Activated CD4-positive, alpha-beta T cell treated with anti-CD3 and anti-CD28 coated beads, Interleukin-10, Interleukin-2, amounts not matched to agents 100 ng/mL and 50 ng/mL, durations not matched to agents 16 hours and 8 hours (primary cell): ENCODE data around the gene HMSD.

ENCODE experiments used
- DNase-seq: peaks from one replicate; pipeline ENCODE4 v3.0.0-alpha.2; 2020

Gene HMSD

DNA sequence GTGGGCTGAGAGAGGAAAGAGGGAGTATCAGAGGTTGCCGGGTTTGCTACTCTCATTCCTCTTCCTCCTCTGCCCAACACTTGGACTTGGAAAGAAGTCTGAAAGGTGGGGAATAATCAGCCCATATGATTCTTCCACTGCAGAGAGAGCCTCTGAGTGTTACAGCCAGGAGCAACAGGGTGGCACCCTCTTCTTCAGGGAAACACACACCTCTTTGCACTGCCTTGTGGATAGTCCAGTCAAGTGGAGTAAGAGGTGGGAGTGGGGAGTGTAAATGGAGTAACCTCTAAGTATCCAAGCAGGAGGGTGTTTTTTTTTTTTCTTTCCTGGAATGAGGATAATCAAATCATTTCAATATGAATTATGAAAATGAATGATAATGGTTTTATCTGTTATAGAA, 11.8 kb downstream of the HMSD start:
- no peak for DNase-seq

DNA sequence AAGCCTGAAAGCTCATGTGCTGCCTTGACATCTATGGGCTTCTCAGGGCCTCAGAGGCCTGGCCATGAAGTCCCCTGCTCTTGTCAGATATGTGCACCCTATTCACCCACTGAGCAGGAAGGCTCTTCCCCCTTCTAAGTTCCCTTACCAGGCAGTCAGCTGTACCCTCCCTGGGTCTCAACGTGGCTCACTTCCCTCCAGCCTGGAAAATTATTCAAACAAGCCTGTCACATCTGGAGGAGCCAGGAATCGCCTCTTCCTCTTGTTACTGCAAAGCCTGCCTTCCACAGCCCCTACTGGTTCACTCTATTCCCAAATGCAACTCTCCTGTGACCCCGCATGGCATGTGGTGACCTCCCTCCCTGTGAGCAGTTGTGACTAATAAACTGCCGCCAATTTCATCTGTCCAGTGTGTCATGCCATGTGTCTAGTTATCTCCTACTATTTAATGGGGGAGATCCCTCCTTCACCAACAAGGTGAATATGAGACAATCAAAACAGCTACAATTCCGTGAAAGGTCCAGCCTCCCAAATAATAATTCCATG, 12.4 kb downstream of the HMSD start:
- DNase-seq = no peak

DNA sequence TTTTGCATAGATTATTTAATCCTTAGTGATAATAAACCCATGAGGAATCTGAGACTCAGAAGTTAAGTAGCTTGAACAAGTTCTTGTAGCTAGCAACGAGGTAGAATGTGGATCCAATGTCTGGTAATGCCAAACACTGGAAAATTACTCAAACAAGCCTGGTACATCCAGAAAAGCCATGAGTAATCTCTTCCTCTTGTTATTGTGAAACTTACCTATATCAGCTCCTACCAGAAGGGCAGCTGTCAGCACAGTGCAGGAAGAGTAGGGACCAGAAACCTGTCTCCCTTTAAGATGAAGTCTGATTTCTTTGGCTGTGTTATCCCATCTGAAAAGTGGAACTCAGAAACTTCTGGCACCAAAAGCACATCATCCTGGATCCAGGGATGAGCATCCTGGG, 13.0 kb downstream of the HMSD start:
- DNase-seq = no peak

DNA sequence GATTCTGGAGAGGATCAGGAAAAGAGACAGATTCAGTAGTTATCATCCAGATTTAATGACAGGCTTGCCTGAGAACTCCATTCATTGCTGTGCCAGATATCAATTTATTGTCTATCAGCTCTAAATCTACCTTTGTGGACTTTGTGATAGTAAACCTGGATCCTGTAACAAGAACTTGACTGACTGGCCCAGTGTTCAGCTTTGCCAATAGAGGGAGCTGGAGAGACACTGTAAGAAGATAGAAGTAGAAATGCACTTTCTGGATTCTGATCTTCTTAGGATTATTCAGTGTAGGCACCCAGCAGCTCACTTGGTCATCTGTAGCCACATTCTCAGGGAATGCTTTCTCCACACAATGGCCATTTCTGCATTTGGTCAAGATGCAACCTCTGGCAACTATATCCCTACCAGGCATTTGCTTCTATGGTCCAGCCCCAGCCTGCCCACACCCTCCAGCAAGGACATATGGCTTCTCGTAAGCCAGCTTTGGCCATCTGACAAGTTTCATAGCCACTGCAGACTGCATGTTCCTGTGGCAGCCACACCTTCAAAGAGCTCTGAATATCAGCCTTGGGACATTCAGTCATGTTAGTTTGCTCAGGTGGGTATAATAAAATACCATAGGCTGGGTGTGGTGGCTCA, 14.6 kb downstream of the HMSD start:
- peak; percentile 69 for DNase-seq

DNA sequence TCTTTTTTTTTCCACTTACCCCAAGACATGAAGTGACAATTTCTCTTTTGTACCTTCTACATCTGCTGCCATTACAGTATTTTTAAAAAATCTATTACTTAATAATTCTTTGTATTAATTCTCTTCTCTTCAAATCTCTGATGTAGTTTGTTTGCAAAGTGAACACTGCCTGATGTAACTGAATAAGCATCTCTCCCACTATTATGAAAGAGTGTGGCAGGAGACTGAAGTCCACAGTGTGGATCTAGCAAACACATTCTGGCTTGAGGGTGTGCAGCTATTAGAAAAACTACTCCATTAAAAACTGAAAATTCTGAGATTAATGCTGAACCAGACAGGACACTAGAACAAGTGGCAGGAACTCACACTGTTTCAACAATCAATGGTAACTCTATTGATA, 15.8 kb downstream of the HMSD start:
- DNase-seq = no peak

DNA sequence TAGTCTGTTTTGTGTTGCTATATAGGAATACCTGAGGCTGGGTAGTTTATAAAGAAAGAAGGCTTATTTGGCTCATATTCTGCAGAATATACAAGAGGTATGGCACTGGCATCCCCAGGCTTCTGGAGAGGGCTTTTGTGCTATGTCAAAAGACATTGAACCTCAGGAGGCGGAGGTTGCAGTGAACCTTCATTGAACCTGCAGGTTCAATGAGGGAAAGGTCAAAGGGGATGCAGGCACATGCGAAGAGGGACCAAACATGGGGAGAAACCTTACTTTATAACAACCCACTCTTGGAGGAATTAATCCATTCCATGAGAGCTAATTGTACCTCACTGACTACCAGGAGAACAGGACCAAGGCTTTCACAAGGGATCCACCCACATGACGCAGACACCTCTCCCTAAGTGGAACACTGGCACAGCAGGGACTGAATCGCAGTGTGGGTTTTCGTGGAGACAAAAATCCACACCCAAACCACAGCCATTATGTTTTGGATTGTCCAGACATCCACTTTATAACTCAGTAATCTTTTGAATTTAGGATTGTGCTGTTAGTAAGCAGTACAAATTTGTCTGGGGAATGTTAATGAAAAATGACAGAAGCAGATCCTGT, 16.7 kb downstream of the HMSD start:
- DNase-seq = no peak

DNA sequence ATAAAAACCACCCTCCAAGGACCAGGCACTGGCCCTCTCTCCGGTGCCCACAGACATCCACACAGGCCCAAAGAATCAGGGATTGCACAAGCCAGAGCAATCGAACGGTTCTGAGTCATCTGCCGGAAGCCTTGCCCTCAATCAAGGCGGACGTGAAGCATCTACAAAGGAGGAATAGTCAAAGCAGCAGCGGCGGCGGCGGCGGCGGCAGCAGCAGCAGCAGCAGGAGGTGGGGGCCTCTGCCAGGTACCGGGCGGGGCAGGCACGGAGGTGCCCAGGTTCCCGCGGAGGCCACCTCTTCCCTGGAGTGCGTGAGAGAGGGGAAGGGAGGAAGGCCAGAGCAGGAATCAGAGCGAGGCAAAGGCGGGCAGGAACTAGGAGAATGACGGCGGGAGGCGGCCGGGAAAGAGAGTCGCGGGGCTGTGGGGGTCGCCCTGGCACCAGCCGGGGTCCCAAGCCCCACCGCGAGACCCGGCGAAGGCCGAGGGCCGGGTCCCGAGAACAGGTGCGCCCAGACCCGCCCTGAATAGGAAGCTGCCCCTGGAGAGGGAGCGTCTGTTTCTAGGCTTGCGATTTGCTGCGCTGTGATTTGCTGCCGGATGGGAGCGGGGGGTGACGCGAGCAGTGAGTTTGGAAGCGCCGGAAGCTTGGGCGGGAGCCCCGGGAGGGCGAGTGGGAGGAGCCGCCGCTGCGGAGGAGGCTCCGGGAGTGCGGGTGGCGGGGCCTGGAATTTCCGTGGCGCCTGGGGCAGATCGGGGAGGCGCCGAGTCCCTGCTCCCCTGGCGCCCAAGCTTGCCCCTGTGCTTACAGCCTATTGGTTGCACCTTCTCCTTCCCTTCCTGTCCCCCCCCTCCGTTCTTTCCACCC, 21.1 kb downstream of the HMSD start, which contains the start of gene SERPINB8:
Gene SERPINB8, plus strand, starts transcription at position 140 of the 867 bp plus-strand sequence. CDS start 8,228 bp downstream, outside the sequence.
- peak; percentile 91 for DNase-seq

DNA sequence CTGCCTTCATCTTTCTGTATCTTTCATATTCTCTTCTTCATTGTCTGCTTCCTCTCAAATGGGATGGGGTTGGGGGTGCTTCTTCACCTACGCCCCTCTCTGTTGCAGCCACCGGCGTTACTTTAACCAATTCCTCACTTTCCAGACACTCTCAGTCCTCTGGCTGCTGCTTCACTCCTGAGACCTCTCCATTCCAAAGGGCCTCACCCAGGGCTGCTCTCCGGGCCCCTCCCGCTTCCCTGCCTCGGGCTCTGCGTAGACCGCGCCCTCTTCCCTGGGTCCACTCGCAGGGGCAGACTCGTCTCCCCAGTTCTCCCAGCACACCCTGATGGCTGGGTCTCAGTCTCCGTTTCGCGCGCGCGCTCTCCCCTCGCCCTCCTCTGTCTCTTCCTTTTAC, 21.7 kb downstream of the HMSD start:
- DNase-seq = no peak

DNA sequence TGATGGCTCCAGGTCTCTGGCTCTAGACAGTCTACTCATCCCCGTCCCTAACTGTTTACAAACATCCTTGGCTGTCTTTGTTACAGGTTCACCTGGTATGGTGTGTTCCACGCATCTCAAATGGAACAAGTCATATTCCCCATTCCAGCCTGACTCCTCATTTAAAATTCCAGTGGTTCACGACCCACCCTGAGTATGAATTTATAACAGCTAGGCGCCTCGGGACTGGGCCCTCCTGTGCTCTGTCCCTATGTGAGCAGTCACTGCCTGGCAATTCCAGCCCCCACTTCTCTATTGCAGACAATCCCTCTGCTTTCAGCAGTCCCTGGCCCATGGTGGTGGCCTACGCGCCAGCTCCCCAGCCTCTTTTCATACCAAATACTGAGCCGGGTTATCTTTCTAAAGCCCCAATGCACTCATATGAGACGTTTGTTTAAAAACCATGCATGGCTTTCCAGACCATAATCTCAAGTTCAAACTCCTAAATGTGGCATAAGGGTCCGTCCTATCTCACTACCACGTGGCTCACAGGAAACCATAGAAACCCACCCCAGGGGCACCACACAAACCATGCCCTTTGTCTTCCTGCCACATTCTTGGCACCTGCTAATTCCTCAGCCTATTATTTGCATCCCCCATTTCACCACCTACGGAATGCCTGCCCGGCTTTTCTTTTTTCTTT, 22.4 kb downstream of the HMSD start:
- no peak for DNase-seq

DNA sequence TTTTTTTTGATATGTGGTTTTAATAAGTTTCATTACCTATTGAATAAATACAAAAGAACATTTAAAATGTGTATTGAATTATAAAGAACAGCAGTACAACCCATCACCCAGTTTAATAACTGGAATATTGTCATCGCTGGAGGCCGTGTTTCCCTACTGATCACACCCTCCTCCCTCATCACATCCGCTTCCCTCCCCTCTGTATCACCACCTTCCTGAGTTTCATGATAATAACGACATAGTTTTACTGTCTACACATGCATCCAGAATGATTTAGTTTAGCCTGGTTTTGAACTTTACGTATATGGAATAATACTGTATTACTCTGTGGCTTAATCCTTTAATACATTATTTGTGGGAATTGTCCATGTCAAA, 22.9 kb downstream of the HMSD start:
- DNase-seq = no peak

DNA sequence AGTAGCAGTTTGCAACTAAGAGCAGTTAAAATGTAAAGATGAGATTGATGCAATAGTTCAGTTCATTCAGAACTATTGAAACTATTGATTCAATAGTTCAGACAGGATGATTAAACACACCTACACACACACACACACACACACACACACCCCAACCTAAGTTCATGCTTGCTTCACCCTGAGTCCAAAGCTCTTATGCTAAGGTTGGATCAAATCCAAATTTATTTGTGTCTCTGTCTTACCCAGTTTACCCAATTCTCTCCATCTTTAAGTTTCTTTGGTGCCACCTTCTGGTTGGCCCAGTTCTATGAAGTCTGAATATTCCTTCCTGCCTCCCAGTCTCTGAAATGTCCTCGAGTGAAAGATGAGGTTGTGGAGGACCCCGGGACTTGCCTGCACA, 25.9 kb downstream of the HMSD start:
- peak; percentile 28 for DNase-seq

DNA sequence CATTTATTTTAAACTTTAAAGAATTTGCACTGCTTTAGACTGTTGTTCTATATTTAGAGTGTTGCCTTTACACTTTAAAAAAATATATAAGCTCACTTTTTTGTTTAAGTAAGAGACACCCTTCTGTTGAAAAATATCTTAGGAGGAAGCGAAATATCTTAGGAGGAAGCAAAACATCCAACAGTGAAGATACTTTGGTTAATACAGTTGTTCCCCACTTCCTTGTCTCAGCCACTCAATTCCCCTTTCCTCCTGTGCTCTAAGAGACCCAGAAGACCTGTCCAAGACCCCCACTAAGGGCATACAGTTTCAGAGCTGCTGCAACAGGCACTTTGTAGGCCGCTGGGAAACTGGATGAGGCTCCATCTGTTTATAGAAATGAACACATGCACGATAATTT, 26.5 kb downstream of the HMSD start:
- DNase-seq = no peak

DNA sequence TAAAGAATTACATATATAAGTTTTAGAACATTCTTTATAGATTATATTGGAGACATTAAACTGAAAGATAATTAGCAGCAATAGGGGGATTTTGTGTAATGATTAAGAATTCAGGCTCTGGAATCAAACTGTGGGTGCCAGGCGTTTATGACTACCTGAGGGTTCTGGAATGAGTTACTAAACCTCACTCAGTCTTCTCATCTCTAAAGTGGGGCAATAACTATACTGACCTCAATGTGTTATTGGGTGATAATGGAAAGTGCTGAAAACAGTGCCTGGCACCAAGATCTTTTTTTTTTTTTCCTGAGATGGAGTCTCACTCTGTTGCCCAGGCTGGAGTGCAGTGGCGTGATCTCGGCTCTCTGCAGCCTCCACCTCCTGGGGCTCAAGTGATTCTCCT, 27.9 kb downstream of the HMSD start:
- peak; percentile 41 for DNase-seq

DNA sequence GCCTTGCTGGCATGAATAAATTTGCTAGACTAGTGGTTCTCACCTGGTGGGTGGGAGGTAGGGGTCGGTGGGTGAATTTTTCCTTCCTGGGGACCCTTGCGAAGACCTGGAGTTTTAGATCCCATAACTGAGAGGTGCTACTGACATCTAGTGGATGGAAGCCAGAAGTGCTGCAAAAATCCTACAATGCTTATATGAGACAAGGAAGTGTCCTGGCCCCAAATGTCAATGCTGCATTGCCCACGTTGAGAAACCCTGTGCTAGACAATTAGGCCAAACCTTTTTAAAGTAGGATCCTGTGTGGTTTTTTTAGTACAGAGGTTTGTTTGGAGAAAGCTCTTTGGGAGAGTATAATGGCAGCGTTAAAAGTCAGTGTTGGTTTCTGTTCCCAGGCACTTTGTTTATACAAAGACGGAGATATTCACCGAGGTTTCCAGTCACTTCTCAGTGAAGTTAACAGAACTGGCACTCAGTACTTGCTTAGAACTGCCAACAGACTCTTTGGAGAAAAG, 30.4 kb downstream of the HMSD start:
- peak; percentile 56 for DNase-seq

DNA sequence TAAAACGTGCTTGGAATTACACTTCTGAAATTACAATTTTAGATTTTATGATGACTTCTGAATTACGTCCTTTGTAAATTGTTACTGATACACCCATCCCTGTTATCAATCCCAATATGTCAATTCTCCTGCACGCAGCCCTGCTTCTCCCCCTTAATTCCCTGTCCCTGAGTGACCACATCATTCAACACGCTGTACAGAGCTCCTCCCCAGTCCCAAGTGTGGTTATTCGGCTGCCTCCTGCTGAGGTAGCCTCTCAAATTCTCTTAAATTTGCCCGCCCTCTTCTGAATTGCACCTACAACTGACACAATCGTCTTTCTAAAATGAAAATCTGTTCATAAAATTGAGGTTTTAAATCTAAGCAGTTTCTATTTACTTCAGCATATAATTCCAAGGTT, 30.9 kb downstream of the HMSD start:
- DNase-seq = no peak

DNA sequence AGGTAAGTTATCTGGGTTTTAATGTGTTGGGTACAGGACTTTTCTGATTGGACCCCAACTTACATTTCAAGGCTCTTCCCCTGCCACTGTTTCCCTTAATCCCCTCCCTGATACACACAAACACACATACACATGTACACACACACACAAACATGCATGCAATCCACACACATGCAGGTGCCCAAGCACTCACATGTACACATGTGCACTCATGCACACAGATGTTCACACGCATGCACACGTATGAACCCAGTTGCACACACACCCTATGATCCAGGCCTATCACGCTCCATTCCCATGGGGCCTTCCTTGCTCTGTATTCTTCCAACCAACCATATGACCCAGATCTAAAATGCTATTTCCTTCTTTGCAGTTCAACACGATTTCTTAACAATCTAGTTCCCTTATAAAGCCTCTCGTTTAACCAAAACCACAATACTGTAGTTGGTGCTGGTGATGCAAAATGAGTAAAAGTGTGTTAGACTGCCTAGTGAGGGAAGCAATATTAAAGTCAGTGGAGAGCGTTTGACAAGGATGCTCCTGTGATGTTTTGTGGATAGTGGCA, 31.9 kb downstream of the HMSD start:
- DNase-seq = peak; percentile 13

DNA sequence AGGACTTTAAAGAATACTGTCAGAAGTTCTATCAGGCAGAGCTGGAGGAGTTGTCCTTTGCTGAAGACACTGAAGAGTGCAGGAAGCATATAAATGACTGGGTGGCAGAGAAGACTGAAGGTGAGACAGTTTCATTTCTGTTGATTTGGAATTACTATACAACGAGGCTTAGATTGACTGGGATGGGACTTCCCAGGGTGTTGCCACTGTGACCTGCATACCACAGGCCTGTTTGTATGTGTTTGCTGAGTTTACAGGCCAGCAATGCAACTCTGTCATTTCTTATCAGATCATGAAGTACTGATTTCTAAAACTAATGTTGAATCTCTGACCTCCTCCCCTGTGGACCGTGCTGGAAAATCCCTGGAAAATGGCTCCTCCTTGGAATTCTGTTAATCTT, 32.6 kb downstream of the HMSD start:
- peak; percentile 43 for DNase-seq

DNA sequence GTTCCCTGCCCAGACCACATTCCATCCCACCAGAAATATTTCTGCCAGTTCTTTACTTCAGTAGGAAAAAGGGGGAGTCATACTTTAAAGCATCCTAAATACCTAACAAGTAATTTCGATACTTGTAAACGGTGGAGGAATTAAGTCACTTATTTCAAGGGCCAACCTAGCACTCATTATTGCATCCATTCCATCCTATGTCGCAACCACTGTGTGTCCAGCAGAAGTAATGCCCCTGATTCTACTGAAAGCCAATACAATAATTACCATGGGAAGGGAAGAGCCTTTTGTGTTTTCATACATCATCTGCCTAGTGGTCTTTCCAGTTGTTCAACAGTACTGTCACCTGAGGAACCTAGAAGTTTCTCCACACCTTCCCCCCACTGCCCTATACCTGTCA, 33.3 kb downstream of the HMSD start:
- no peak for DNase-seq

DNA sequence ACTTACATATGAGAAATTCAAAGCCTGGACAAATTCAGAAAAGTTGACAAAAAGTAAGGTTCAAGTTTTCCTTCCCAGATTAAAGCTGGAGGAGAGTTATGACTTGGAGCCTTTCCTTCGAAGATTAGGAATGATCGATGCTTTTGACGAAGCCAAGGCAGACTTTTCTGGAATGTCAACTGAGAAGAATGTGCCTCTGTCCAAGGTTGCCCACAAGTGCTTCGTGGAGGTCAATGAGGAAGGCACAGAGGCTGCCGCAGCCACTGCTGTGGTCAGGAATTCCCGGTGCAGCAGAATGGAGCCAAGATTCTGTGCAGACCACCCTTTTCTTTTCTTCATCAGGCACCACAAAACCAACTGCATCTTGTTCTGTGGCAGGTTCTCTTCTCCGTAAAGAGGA, 37.8 kb downstream of the HMSD start:
- DNase-seq = no peak

DNA sequence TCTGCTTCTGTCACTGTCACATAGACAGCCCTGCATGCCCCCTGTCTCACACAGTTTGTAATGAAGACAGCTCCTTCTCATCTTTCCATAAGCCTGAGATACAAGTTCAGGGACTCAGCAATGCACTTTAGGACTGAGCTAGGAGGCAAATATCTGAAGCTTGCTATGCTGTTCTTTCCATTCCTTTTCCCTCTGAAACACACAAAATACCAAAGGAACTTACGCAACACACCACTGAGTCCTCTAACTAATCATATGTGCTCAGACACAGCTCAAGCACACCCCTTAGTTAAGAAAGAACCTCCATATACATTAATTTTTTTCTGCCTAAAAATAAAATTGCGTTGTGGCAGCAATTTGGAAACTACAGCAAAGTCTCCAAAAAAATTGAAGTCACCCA, 38.6 kb downstream of the HMSD start:
- no peak for DNase-seq

DNA sequence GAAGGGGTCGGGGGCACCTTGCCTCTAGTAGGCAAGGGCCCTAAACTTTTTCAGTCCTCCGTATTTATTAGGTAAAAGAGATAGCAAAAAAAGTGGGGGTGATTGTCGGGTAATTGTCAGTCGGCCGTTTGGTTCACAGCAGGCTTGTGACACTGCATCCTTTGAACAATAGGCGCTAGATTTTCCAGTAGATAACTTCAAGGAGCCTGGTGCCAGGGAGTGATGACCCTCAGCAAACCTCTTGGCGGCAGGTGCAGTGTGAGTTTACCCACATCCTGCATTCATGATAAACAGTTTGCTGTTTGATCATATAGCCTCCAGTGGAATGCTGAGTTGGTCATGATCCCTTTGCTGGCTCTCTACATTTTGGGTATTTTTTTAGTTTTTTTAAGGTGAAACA, 43.6 kb downstream of the HMSD start:
- no peak for DNase-seq

DNA sequence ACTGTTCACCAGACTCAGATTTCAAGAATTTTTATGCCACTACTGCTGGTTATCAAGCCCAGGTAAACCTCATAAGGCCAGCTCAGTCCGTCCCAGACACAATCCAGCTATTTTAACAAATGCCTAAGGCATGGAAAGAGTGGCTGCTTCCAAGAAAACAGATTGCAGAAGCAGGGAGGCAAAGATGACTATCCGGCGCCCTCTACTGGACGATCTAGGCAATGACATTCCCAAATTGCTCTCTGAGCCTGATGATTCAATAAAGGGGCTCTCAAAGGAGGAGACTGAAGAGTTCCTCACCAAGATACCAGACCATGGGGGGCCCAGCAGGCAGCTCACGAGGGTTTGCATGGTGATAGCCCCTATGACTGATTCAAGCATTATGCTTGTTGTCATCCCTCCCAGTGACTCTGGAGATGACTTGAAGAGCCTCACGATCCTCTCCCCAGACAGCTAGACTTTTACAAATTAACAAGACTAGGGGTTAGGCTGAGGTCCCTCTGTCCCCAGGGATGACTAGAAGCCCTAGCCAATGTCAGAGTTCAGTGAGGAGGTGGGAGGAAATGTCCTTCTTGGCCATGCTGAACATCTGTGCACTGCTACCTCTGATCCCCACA, 45.8 kb downstream of the HMSD start:
- peak; percentile 43 for DNase-seq
